IPS-15b (cell line): ENCODE data around the gene HEY2.
A peak's percentile ranks its signal among the peaks of the same experiment; 100 is the strongest.

ENCODE experiments used
- H3K27me3 ChIP-seq: one replicate; pipeline ENCODE4 v1.6.1; 2013; ENCODE audit warnings: low read length; ENCODE audit not compliant: control insufficient read depth, insufficient read depth
- H3K36me3 ChIP-seq: one replicate; pipeline ENCODE4 v1.6.1; 2013; ENCODE audit warnings: low read length; ENCODE audit not compliant: control insufficient read depth, insufficient read depth
- H3K4me1 ChIP-seq: one replicate; pipeline ENCODE4 v1.6.1; 2013; ENCODE audit warnings: mild to moderate bottlenecking, low read length; ENCODE audit not compliant: control insufficient read depth, insufficient read depth
- H3K4me3 ChIP-seq: one replicate; pipeline ENCODE4 v1.5.1; 2013; ENCODE audit warnings: low read depth, low read length
- H3K9ac ChIP-seq: one replicate; pipeline ENCODE4 v1.6.1; 2013; ENCODE audit warnings: low read depth, mild to moderate bottlenecking, low read length
- H3K9me3 ChIP-seq: one replicate; pipeline ENCODE4 v1.6.1; 2013; ENCODE audit warnings: mild to moderate bottlenecking, low read length; ENCODE audit not compliant: control insufficient read depth, insufficient read depth

The HEY2 gene

GRCh38 chr6:125746019-125746414 lies 3.4 kb upstream of the HEY2 start:
- peak overlapping the region; percentile 80 for H3K9ac ChIP-seq
- H3K9me3 ChIP-seq = no peaks in the 10 kb centered on the region
- H3K4me3 ChIP-seq = peak overlapping the region; percentile 71
- H3K4me1 ChIP-seq = peaks cover 19% of the 10 kb centered on the region
- H3K27me3 ChIP-seq = no peaks in the 10 kb centered on the region
- H3K36me3 ChIP-seq = no peaks in the 10 kb centered on the region

GRCh38 chr6:125746731-125747588 lies 2.5 kb upstream of the HEY2 start:
- no peaks in the 10 kb centered on the region for H3K27me3 ChIP-seq
- H3K9ac ChIP-seq = peak overlapping the region; percentile 80
- no peaks in the 10 kb centered on the region for H3K36me3 ChIP-seq
- H3K4me1 ChIP-seq = peaks cover 11% of the 10 kb centered on the region
- H3K9me3 ChIP-seq = no peaks in the 10 kb centered on the region
- H3K4me3 ChIP-seq = peak overlapping the region; percentile 71

GRCh38 chr6:125747589-125748405 lies 1.6 kb upstream of the HEY2 start:
- H3K4me1 ChIP-seq = peaks cover 9% of the 10 kb centered on the region
- no peaks in the 10 kb centered on the region for H3K27me3 ChIP-seq
- no peaks in the 10 kb centered on the region for H3K36me3 ChIP-seq
- peak overlapping the region; percentile 73 for H3K9ac ChIP-seq
- H3K4me3 ChIP-seq = peak overlapping the region; percentile 71
- H3K9me3 ChIP-seq = no peaks in the 10 kb centered on the region

DNA sequence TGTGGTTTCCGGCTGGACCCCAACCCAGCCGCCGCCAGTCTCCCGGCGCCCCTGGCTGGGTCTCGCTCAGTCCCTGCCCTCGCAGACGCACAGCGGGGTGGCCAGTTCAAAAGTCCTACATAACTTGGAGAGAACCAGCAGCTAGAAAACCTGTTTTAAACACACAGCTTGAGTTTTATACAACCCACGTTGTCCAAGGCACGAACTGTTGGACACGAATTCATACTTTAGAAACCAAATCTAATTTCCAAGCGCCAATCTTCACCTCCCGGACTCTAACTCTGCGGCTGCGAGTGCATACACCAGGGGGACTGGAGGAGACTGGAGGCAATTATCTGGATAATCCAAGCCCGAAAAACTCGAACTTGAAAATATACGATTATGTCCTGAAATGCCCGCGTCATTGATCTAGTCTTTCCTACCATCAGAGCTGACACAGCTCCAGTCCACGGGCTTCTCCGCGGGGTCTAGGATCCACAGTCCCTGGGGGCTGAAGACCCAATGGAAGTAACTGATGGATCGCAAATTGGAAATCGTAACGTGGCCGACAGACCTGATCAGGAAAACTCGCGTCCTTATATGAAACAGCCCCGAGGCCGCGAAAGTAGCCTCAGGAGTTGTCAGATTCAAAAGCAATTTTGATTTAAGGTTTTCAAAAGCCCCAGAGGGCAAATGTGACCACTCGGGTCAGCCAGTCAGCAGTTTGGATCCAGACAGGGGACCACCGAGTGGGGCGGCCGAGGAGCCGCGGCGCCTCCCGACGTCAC lies 843 bp upstream of the HEY2 start:
- H3K4me3 ChIP-seq = peak overlapping the region; percentile 71
- no peaks in the 10 kb centered on the region for H3K36me3 ChIP-seq
- no peaks in the 10 kb centered on the region for H3K27me3 ChIP-seq
- peak overlapping the region; percentile 73 for H3K9ac ChIP-seq
- H3K4me1 ChIP-seq = peaks cover 9% of the 10 kb centered on the region
- H3K9me3 ChIP-seq = no peaks in the 10 kb centered on the region

GRCh38 chr6:125749865-125750691 lies 646 bp downstream of the HEY2 start:
- no peaks in the 10 kb centered on the region for H3K27me3 ChIP-seq
- H3K9me3 ChIP-seq = no peaks in the 10 kb centered on the region
- peak overlapping the region; percentile 95 for H3K4me3 ChIP-seq
- H3K9ac ChIP-seq = peak overlapping the region; percentile 56
- peaks cover 18% of the 10 kb centered on the region for H3K4me1 ChIP-seq
- no peaks in the 10 kb centered on the region for H3K36me3 ChIP-seq

GRCh38 chr6:125750692-125751333 lies 1.4 kb downstream of the HEY2 start:
- H3K4me3 ChIP-seq = peak overlapping the region; percentile 95
- peaks cover 17% of the 10 kb centered on the region for H3K4me1 ChIP-seq
- H3K9ac ChIP-seq = no peak overlapping the region
- H3K27me3 ChIP-seq = no peaks in the 10 kb centered on the region
- no peaks in the 10 kb centered on the region for H3K9me3 ChIP-seq
- peaks cover 4% of the 10 kb centered on the region for H3K36me3 ChIP-seq

GRCh38 chr6:125751334-125751916 lies 2.0 kb downstream of the HEY2 start:
- Histone ChIP-seq H3K27me3 (no peaks in the 10 kb centered on the region), H3K4me3 (peak overlapping the region; percentile 95)

DNA sequence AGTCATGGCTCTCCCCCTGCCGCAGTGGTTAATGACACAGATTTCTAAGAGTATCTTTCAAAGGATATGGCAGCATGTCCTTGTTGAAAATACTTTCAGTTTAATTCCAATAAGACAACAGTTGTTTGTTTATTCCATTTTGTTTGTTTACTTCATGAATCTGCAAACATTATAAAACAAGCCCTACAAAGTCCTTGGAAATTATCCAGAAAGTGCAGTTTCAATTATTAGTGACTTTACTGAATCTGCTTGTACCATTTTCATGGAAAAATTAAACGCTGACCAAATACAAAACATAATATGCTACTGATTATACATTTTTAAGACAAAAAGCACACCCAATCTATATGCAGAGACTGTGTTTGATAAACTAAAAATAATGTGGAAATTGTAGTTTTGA lies 3.3 kb downstream of the HEY2 start:
- peaks cover 4% of the 10 kb centered on the region for H3K36me3 ChIP-seq
- H3K4me3 ChIP-seq = no peak overlapping the region
- no peaks in the 10 kb centered on the region for H3K27me3 ChIP-seq
- no peaks in the 10 kb centered on the region for H3K9me3 ChIP-seq
- H3K4me1 ChIP-seq = peaks cover 15% of the 10 kb centered on the region
- no peak overlapping the region for H3K9ac ChIP-seq

More at GRCh38 chr6:125751334-125751916, 2.0 kb downstream of the HEY2 start:
- H3K9me3 ChIP-seq = no peaks in the 10 kb centered on the region
- H3K9ac ChIP-seq = no peak overlapping the region
- peaks cover 15% of the 10 kb centered on the region for H3K4me1 ChIP-seq
- peaks cover 4% of the 10 kb centered on the region for H3K36me3 ChIP-seq

- H3K9me3 ChIP-seq = no peaks in the 10 kb centered on the region
- peaks cover 4% of the 10 kb centered on the region for H3K36me3 ChIP-seq
- no peak overlapping the region for H3K4me3 ChIP-seq
- no peaks in the 10 kb centered on the region for H3K27me3 ChIP-seq
- H3K4me1 ChIP-seq = peaks cover 15% of the 10 kb centered on the region
- H3K9ac ChIP-seq = no peak overlapping the region
Measured at GRCh38 chr6:125753218-125753936, 3.9 kb downstream of the HEY2 start.

GRCh38 chr6:125753937-125754259 lies 4.5 kb downstream of the HEY2 start:
- Histone ChIP-seq H3K4me3 (no peak overlapping the region), H3K4me1 (peaks cover 17% of the 10 kb centered on the region), H3K36me3 (peaks cover 4% of the 10 kb centered on the region), H3K27me3 (no peaks in the 10 kb centered on the region), H3K9me3 (no peaks in the 10 kb centered on the region), H3K9ac (no peak overlapping the region)
